ENCODE measurements around the gene NEURL2.

Gene NEURL2

GRCh38 chr20:45873409-45874103 lies 17.5 kb downstream of the NEURL2 start:
- H3K27me3 ChIP-seq (ENCODE audit: insufficient read depth, low read length, poor library complexity, severe bottlenecking), result no peaks in the 10 kb centered on the region
- H2AFZ ChIP-seq (ENCODE audit: low read length), result no peak overlapping the region
- peaks cover 19% of the 10 kb centered on the region; the same call in 1 of the 2 replicates for H3K36me3 ChIP-seq (ENCODE audit: insufficient read depth, low read length)
- no peak overlapping the region for H3K4me2 ChIP-seq (ENCODE audit: low read depth, low read length, poor library complexity, severe bottlenecking)
- H3F3A ChIP-seq (ENCODE audit: low read depth), result no peaks in the 10 kb centered on the region
- H3K4me3 ChIP-seq (ENCODE audit: low read length, poor library complexity, severe bottlenecking), result no peak overlapping the region
- H3K4me1 ChIP-seq (ENCODE audit: insufficient read depth, low read length, poor library complexity, severe bottlenecking), result no peaks in the 10 kb centered on the region
- TF ChIP-seq, protein P1, sequence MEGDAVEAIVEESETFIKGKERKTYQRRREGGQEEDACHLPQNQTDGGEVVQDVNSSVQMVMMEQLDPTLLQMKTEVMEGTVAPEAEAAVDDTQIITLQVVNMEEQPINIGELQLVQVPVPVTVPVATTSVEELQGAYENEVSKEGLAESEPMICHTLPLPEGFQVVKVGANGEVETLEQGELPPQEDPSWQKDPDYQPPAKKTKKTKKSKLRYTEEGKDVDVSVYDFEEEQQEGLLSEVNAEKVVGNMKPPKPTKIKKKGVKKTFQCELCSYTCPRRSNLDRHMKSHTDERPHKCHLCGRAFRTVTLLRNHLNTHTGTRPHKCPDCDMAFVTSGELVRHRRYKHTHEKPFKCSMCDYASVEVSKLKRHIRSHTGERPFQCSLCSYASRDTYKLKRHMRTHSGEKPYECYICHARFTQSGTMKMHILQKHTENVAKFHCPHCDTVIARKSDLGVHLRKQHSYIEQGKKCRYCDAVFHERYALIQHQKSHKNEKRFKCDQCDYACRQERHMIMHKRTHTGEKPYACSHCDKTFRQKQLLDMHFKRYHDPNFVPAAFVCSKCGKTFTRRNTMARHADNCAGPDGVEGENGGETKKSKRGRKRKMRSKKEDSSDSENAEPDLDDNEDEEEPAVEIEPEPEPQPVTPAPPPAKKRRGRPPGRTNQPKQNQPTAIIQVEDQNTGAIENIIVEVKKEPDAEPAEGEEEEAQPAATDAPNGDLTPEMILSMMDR (conservative IDR thresholded peaks at IDR 0.05; ENCODE audit: low read length), result no peak
- no peak for TF ChIP-seq EZH2phosphoT487 (IDR thresholded peaks at IDR 0.05; ENCODE audit: borderline replicate concordance)
- H4K20me1 ChIP-seq (ENCODE audit: insufficient read depth, low read length, poor library complexity, severe bottlenecking), result no peaks in the 10 kb centered on the region
- H3K9me3 ChIP-seq (ENCODE audit: insufficient read depth, low read depth, low read length), result no peaks in the 10 kb centered on the region
- H3K9me2 ChIP-seq (replicated peaks; ENCODE audit: low read depth, low read length), result no peaks in the 10 kb centered on the region
- H3K79me2 ChIP-seq (ENCODE audit: insufficient read depth, low read length), result no peaks in the 10 kb centered on the region
- no peak overlapping the region for H3K9ac ChIP-seq (ENCODE audit: low read depth, low read length, poor library complexity, severe bottlenecking)

DNA sequence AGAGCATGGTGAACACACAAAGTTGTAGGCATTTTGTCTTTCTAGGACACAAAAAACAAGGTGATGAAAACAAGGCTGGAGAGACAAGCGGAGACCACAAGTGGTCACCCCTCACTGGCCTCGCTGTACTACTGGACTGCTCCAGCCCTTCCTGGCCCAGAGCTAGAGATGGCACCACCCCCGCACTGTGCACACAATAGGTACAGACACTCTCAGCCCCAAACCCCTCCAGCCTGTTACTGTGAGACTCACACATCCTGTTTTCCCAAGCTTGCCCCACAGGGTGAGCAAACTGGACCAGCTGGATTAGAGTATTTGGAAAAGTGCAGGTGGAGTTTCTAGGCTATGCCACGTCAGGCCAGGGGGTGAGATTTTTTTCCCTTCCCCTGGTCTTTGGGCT lies 18.4 kb downstream of the NEURL2 start:
- H2AFZ ChIP-seq (ENCODE audit: low read length), result no peak overlapping the region
- no peaks in the 10 kb centered on the region for H3K9me3 ChIP-seq (ENCODE audit: insufficient read depth, low read depth, low read length)
- no peaks in the 10 kb centered on the region for H4K20me1 ChIP-seq (ENCODE audit: insufficient read depth, low read length, poor library complexity, severe bottlenecking)
- no peaks in the 10 kb centered on the region for H3K27me3 ChIP-seq (ENCODE audit: insufficient read depth, low read length, poor library complexity, severe bottlenecking)
- peaks cover 9% of the 10 kb centered on the region; the same call in 1 of the 2 replicates for H3K36me3 ChIP-seq (ENCODE audit: insufficient read depth, low read length)
- H3K4me1 ChIP-seq (ENCODE audit: insufficient read depth, low read length, poor library complexity, severe bottlenecking), result no peaks in the 10 kb centered on the region
- no peak overlapping the region for H3K4me2 ChIP-seq (ENCODE audit: low read depth, low read length, poor library complexity, severe bottlenecking)
- no peak overlapping the region for H3K4me3 ChIP-seq (ENCODE audit: low read length, poor library complexity, severe bottlenecking)
- no peaks in the 10 kb centered on the region for H3K79me2 ChIP-seq (ENCODE audit: insufficient read depth, low read length)
- no peak overlapping the region for H3K9ac ChIP-seq (ENCODE audit: low read depth, low read length, poor library complexity, severe bottlenecking)
- H3F3A ChIP-seq (ENCODE audit: low read depth), result no peaks in the 10 kb centered on the region
- no peaks in the 10 kb centered on the region for H3K9me2 ChIP-seq (replicated peaks; ENCODE audit: low read depth, low read length)
- TF ChIP-seq, protein P1 (conservative IDR thresholded peaks at IDR 0.05; ENCODE audit: low read length), result no peak
- TF ChIP-seq EZH2phosphoT487 (IDR thresholded peaks at IDR 0.05; ENCODE audit: borderline replicate concordance), result no peak

GRCh38 chr20:45867819-45868176 lies 23.2 kb downstream of the NEURL2 start:
- no peak overlapping the region for H3K4me2 ChIP-seq (ENCODE audit: low read depth, low read length, poor library complexity, severe bottlenecking)
- H3K79me2 ChIP-seq (ENCODE audit: insufficient read depth, low read length), result 0 out of 2 replicates have a peak, but pooled peaks cover 3% of the 10 kb centered on the region
- no peak overlapping the region for H3K9ac ChIP-seq (ENCODE audit: low read depth, low read length, poor library complexity, severe bottlenecking)
- no peak overlapping the region for H2AFZ ChIP-seq (ENCODE audit: low read length)
- H3K36me3 ChIP-seq (ENCODE audit: insufficient read depth, low read length), result no peaks in the 10 kb centered on the region
- H4K20me1 ChIP-seq (ENCODE audit: insufficient read depth, low read length, poor library complexity, severe bottlenecking), result no peaks in the 10 kb centered on the region
- no peaks in the 10 kb centered on the region for H3F3A ChIP-seq (ENCODE audit: low read depth)
- no peak overlapping the region for H3K4me3 ChIP-seq (ENCODE audit: low read length, poor library complexity, severe bottlenecking)
- H3K27me3 ChIP-seq (ENCODE audit: insufficient read depth, low read length, poor library complexity, severe bottlenecking), result no peaks in the 10 kb centered on the region
- TF ChIP-seq EZH2phosphoT487 (IDR thresholded peaks at IDR 0.05; ENCODE audit: borderline replicate concordance), result no peak
- TF ChIP-seq, protein P1 (conservative IDR thresholded peaks at IDR 0.05; ENCODE audit: low read length), result no peak
- no peaks in the 10 kb centered on the region for H3K4me1 ChIP-seq (ENCODE audit: insufficient read depth, low read length, poor library complexity, severe bottlenecking)
- no peaks in the 10 kb centered on the region for H3K9me2 ChIP-seq (replicated peaks; ENCODE audit: low read depth, low read length)
- no peaks in the 10 kb centered on the region for H3K9me3 ChIP-seq (ENCODE audit: insufficient read depth, low read depth, low read length)
